ENCODE measurements around the gene ATM. TPM values are rescaled to one million over a fixed set of nuclear protein-coding genes. Genes with fewer than 3 reads are reported as not detected.
"Not testable (repeated sequence)": the region's sequence is repeated elsewhere in the genome, so short reads cannot be mapped to it uniquely, and the experiment has no call there.

The ATM gene
- total RNA-seq, 4 donors from 2014 or later: 107 to 120 (median 109) TPM

GRCh38 chr11:108246885-108247284 lies 24.0 kb downstream of the ATM start:
- 92 to 94% methylated on average over 2 of the region's 2 CpGs for WGBS, 2 donors
- no peaks in the 10 kb centered on the region for H3K9me3 ChIP-seq
- H3K4me1 ChIP-seq: no peaks in the 10 kb centered on the region
- peaks cover 0 to 72% (median 0%) of the 10 kb centered on the region in 3 donors for H3K36me3 ChIP-seq
- no peak for DNase-seq (ENCODE audit: low spot score in 2 of 2)
- H3K27me3 ChIP-seq: no peaks in the 10 kb centered on the region
- H3K4me3 ChIP-seq: no peak overlapping the region
- TF ChIP-seq EP300 (IDR thresholded peaks at IDR 0.05): no peak
- no peak for TF ChIP-seq POLR2A (IDR thresholded peaks at IDR 0.05)
- no peak for TF ChIP-seq CTCF (IDR thresholded peaks at IDR 0.05)
- H3K27ac ChIP-seq: no peak overlapping the region

- H3K4me1 ChIP-seq: no peaks in the 10 kb centered on the region
- no peaks in the 10 kb centered on the region for H3K9me3 ChIP-seq
- no peak overlapping the region for H3K27ac ChIP-seq
- no peak for TF ChIP-seq POLR2A (IDR thresholded peaks at IDR 0.05)
- TF ChIP-seq CTCF (IDR thresholded peaks at IDR 0.05): no peak
- no peak for TF ChIP-seq EP300 (IDR thresholded peaks at IDR 0.05)
- no peaks in the 10 kb centered on the region for H3K27me3 ChIP-seq
- 89 to 96% methylated on average over 1 of the region's 1 CpG for WGBS, 2 donors
- H3K36me3 ChIP-seq: peaks cover 0 to 93% (median 12%) of the 10 kb centered on the region in 3 donors
- H3K4me3 ChIP-seq: no peak overlapping the region
- DNase-seq (ENCODE audit: low spot score in 2 of 2): no peak
These were observed 30.3 kb downstream of the ATM start for GRCh38 chr11:108253176-108253575.

GRCh38 chr11:108269583-108269982 lies 46.7 kb downstream of the ATM start:
- TF ChIP-seq EP300 (IDR thresholded peaks at IDR 0.05) (no peak), CTCF (IDR thresholded peaks at IDR 0.05) (no peak), POLR2A (IDR thresholded peaks at IDR 0.05) (no peak)
- 92 to 93% methylated on average over 3 of the region's 3 CpGs for WGBS, 2 donors
- Histone ChIP-seq H3K4me3 (no peak overlapping the region), H3K27ac (no peak overlapping the region), H3K36me3 (peaks cover 0 to 75% (median 12%) of the 10 kb centered on the region in 3 donors), H3K4me1 (no peaks in the 10 kb centered on the region), H3K9me3 (peaks cover 0 to 13% (median 0%) of the 10 kb centered on the region in 4 donors), H3K27me3 (no peaks in the 10 kb centered on the region)
- no peak for DNase-seq (ENCODE audit: low spot score in 2 of 2)

GRCh38 chr11:108276985-108277616 lies 54.2 kb downstream of the ATM start:
- not testable (repeated sequence) for H3K27me3 ChIP-seq; DNase-seq (ENCODE audit: low spot score in 2 of 2); H3K4me3 ChIP-seq; H3K4me1 ChIP-seq; H3K27ac ChIP-seq
- peaks cover 0 to 68% (median 9%) of the 10 kb centered on the region in 3 donors for H3K36me3 ChIP-seq
- H3K9me3 ChIP-seq: peaks cover 0 to 23% (median 0%) of the 10 kb centered on the region in 4 donors
- WGBS, 2 donors: 89 to 94% methylated on average over 11 to 13 of the region's 13 CpGs

- H3K36me3 ChIP-seq: peaks cover 0 to 68% (median 5%) of the 10 kb centered on the region in 3 donors
- 58 to 62% methylated on average over 4 of the region's 4 CpGs for WGBS, 2 donors
- no peak for TF ChIP-seq EP300 (IDR thresholded peaks at IDR 0.05)
- TF ChIP-seq CTCF (IDR thresholded peaks at IDR 0.05): no peak
- no peak for TF ChIP-seq POLR2A (IDR thresholded peaks at IDR 0.05)
- peaks cover 0 to 20% (median 0%) of the 10 kb centered on the region in 4 donors for H3K9me3 ChIP-seq
- no peak overlapping the region for H3K4me3 ChIP-seq
- peaks cover 0 to 10% (median 0%) of the 10 kb centered on the region in 4 donors for H3K4me1 ChIP-seq
- no peaks in the 10 kb centered on the region for H3K27me3 ChIP-seq
- no peak for DNase-seq (ENCODE audit: low spot score in 2 of 2)
- no peak overlapping the region for H3K27ac ChIP-seq
These were observed 55.7 kb downstream of the ATM start for GRCh38 chr11:108278546-108278945.
